ENCODE measurements around the gene CD8B. TPM values are rescaled to one million over a fixed set of nuclear protein-coding genes. Genes with fewer than 3 reads are reported as not detected.

Gene CD8B
- total and polyA plus RNA-seq, 2 of the 13 experiments (the other 11 are each of a cell fraction or from before 2014, with no cell fraction given) = 0.04 TPM; not detected in 1

- TF ChIP-seq ZNF562 (CRISPR knock-in tag; IDR thresholded peaks at IDR 0.05; ENCODE audit: borderline replicate concordance) (no peak), ZMYM2 (CRISPR knock-in tag; IDR thresholded peaks at IDR 0.05) (no peak), FOXJ3 (CRISPR knock-in tag; IDR thresholded peaks at IDR 0.05; ENCODE audit: borderline replicate concordance) (no peak), ZNF839 (CRISPR knock-in tag; IDR thresholded peaks at IDR 0.05; ENCODE audit: borderline replicate concordance) (no peak), ZNF44 (CRISPR knock-in tag; IDR thresholded peaks at IDR 0.05) (peak; percentile 88; the same call in 1 of the 2 replicates), ZNF703 (CRISPR knock-in tag; IDR thresholded peaks at IDR 0.05; ENCODE audit: borderline replicate concordance) (no peak), ZNF12 (CRISPR knock-in tag; IDR thresholded peaks at IDR 0.05) (peak; percentile 61; the same call in 1 of the 2 replicates), PHF21A (CRISPR knock-in tag; IDR thresholded peaks at IDR 0.05) (no peak; the same call in 1 of the 2 replicates), SAP130 (CRISPR knock-in tag; IDR thresholded peaks at IDR 0.05; ENCODE audit: low read depth) (peak; percentile 69), ZNF552 (CRISPR knock-in tag; IDR thresholded peaks at IDR 0.05; ENCODE audit: borderline replicate concordance) (0 out of 2 replicates have a peak, but pooled peaks have one; percentile 53), ZBTB38 (CRISPR knock-in tag; IDR thresholded peaks at IDR 0.05) (no peak), ZNF775 (CRISPR knock-in tag; IDR thresholded peaks at IDR 0.05; ENCODE audit: borderline replicate concordance) (no peak), RORA (CRISPR knock-in tag; IDR thresholded peaks at IDR 0.05) (no peak), PBX2 (CRISPR knock-in tag; IDR thresholded peaks at IDR 0.05) (no peak), KLF9 (CRISPR knock-in tag; IDR thresholded peaks at IDR 0.05; ENCODE audit: low read depth) (no peak), FUBP1 (CRISPR knock-in tag; IDR thresholded peaks at IDR 0.05; ENCODE audit: borderline replicate concordance) (no peak), ZNF691 (CRISPR knock-in tag; IDR thresholded peaks at IDR 0.05; ENCODE audit: borderline replicate concordance, low read depth) (0 out of 2 replicates have a peak, but pooled peaks have one; percentile 52), ZNF18 (CRISPR knock-in tag; IDR thresholded peaks at IDR 0.05; ENCODE audit: insufficient replicate concordance) (no peak), ZSCAN20 (CRISPR knock-in tag; IDR thresholded peaks at IDR 0.05; ENCODE audit: borderline replicate concordance) (0 out of 2 replicates have a peak, but pooled peaks have one; percentile 56), ZMYM4 (CRISPR knock-in tag; IDR thresholded peaks at IDR 0.05) (0 out of 2 replicates have a peak, but pooled peaks have one; percentile 48)
Measured at GRCh38 chr2:86808315-86809161, 53.1 kb downstream of the CD8B start (continued).
